Stimulated activated CD8-positive, alpha-beta memory T cell treated with anti-CD3 and anti-CD28 coated beads, Interleukin-15, amount 100 ng/mL, for 4 hours (primary cell): ENCODE results near the gene GTF3C4.
"Not testable (repeated sequence)": the region's sequence is repeated elsewhere in the genome, so short reads cannot be mapped to it uniquely, and the experiment has no call there.

ENCODE experiments used
- DNase-seq, 2 donors: peaks; one replicate each; pipeline ENCODE4 v3.0.0-alpha.2; 2020; ENCODE audit warnings: low read depth in 2 of 2

GTF3C4 gene

GRCh38 chr9:132702254-132702653 lies 32.0 kb downstream of the GTF3C4 start:
- no peak for DNase-seq

- DNase-seq: no peak
These were observed 33.1 kb downstream of the GTF3C4 start for GRCh38 chr9:132703336-132703735.

- no peak for DNase-seq
These were observed 38.0 kb downstream of the GTF3C4 start for GRCh38 chr9:132708239-132708638.

DNA sequence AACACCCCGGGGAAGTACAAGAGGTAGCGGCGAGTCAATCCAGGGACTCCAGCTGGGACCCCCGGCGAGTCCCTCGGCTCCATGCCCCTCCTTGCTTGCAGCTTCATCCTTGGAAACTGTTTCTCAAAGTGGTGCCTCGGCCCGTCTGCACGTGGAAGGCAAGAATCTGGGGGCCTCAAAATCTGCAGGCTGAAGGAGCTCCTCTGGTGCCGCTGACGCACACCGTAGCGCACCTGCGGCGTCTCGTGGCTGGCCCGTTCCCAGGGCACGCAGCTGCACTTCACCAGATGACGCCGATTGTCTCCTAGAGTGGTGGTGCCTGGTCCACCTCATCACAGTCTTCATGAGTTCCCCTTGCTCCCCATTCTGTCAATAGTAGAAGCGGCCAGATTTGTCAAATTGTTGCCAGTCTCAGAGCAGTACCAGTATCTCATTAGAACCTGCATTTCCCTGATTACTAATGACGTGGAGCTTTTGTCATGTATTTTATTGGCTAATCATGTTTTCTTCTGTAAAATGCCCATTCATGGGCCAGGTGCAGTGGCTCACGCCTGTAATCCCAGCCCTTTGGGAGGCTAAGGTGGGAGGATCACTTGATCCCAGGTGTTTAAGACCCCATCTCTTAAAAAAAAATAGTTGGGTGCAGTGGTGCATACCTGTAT lies 38.6 kb downstream of the GTF3C4 start:
- no peak for DNase-seq

GRCh38 chr9:132710333-132710732 lies 40.1 kb downstream of the GTF3C4 start:
- DNase-seq: no peak

GRCh38 chr9:132711152-132711551 lies 40.9 kb downstream of the GTF3C4 start:
- DNase-seq: not testable (repeated sequence)

DNA sequence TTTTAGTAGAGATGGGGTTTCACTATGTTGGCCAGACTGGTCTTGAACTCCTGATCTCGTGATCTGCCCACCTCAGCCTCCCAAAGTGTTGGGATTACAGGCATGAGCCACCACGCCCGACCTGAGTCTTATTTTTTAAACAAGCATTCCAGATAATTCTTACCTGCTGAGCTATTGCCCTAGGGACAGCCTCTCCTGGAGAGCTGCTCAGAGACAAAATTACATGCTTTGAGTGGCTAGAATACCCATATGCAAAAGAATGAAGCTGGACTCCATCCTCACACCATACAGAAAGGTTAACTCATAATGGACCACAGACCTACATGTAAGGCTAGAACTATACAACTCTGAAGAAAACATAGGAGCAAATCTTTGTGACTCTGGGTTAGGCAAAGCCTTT lies 41.6 kb downstream of the GTF3C4 start:
- no peak for DNase-seq

- no peak for DNase-seq
These were observed 42.5 kb downstream of the GTF3C4 start for GRCh38 chr9:132712753-132713152.

GRCh38 chr9:132716007-132716406 lies 45.7 kb downstream of the GTF3C4 start:
- no peak for DNase-seq

DNA sequence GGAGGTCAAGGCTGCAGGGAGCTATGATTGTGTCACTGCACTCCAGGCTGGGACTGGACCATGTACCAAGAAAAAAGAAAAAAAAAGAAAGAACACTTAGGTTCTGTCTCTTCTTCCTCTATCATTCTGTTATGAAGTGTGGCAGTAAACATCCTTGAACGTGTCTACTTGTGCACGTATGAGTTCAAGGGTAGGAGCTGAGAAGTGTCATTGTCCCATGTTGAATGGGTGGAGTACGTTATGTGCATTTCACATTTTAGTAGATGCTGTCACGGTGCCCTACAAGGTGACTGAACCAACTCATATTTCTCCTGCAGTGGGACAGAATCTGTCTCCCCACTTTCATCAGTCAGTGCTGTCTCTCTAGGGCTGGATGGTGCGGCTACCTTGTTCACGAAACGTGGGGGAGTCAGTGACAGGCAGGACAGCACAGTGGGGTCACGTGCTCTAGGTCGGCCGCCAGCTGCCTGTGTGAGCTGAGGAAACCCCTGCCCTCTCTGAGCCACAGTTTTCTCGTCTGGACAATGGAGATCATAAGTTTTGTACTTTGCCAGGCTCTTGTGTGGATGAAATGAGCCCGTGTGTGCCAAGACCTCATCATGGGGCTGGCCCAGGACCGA lies 47.2 kb downstream of the GTF3C4 start:
- no peak for DNase-seq

DNA sequence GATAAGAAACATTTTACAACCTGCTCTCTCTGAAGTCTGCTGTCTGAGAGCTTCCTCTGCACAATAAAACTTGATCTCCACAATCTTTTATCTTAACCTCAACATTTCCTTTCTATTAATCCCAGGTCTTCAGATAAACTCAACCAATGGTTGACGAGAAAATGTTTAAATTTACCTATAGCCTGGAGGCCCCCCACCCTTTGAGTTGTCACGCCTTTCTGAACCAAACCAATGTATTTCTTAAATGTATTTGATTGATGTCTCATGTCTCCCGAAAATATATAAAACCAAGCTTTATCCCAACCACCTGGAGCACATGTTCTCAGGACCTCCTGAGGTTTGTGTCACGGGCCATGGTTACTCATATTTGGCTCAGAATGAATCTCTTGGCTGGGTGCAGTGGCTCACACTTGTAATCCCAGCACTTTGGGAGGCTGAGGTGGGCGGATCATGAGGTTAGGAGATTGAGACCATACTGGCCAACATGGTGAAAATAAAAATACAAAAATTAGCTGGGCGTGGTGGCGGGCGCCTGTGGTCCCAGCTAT lies 48.2 kb downstream of the GTF3C4 start:
- DNase-seq: not testable (repeated sequence)

DNA sequence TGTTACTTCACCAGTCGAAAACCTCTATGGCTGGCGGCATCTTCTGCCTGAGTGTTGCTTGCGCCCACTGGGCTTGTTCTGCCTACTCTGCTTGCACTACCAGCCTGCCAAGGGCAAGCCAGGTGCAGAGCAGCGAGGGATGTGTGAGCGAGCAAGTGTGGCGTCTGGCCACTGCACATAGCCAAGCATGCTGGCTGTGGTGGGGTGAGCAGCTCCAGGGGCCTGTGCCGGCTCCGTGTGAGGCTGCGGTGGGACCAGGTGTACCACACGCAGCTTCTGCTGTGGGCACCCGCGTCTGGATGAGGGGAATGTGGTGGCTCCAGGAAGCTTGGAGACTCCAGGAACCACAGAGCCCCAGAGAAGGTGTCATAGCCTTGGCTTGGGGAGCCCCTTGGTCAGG lies 51.4 kb downstream of the GTF3C4 start:
- no peak for DNase-seq

DNA sequence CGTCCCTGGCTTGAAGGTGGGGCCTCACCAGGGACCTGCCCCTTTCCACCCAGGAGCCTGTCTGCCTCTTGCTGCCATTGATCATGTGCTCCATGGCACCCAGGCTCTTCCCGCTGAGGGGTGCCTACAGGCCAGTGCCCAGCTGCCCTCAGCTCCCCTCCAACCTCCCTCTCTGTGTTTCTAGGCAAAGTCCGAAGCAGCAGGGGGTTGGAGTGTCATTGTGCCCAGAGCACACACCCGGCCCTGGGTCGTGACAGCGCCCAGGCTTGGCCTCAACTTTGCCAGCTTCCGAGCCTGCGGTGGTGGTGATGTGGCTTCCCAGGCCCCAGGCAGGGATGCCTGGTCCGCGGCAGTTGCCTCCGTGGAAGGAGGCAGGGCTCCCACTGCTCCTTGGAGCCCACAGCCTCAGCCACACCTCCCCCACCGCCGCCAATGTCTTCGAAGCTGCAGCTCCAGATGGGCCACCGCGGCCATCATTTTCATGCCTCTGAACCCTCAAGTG lies 52.4 kb downstream of the GTF3C4 start:
- no peak for DNase-seq

GRCh38 chr9:132723809-132724208 lies 53.5 kb downstream of the GTF3C4 start:
- DNase-seq: no peak

DNA sequence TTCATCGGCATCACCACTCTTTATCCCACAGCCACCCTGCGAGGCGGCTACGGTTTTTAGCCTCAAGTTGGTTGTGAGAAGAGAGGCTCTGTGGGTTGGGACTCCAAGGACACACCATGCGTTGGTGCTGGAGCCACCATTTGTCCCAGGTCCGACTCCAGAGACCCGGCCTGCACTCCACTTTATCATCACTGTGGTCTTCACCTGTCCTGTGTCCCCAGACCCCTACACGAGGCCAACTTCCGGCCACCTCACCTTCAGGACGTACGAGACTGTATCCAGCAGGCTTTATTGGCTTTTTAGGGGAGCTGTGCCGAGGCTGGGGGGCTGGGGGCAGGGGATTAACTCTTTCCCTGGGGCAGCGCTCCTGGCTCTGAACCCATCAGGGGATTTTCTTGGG lies 55.0 kb downstream of the GTF3C4 start:
- DNase-seq: no peak

- no peak for DNase-seq
These were observed 56.4 kb downstream of the GTF3C4 start for GRCh38 chr9:132726576-132727130.

GRCh38 chr9:132728071-132728470 lies 57.8 kb downstream of the GTF3C4 start:
- no peak for DNase-seq

GRCh38 chr9:132728497-132728896 lies 58.2 kb downstream of the GTF3C4 start:
- DNase-seq: no peak

GRCh38 chr9:132729235-132729890 lies 59.1 kb downstream of the GTF3C4 start:
- no peak for DNase-seq

- DNase-seq: no peak
These were observed 60.1 kb downstream of the GTF3C4 start for GRCh38 chr9:132730054-132731033.

DNA sequence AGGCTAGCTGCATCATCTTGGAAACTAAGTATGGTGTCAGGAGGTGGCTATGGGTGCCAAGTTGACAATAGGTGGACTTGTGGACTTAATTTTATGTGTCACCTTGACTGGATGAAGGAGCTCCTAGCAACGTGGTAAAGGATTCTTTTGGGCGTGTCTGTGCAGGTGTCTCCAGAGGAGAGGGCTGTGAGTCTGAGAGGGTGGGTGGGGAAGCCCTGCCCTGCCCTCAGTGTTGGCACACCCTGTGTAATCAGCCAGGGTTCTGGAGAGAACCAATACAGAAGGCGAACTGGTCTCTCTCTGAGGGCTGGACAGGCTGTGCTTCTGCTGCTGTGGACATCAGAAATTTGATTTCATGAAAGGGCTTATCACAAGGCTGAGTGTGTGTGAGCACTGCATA lies 61.0 kb downstream of the GTF3C4 start:
- no peak for DNase-seq
